IPS-18c (cell line): ENCODE measurements around the gene HSD17B2.
"Not testable (repeated sequence)": the region's sequence is repeated elsewhere in the genome, so short reads cannot be mapped to it uniquely, and the experiment has no call there.

Experiments
- H3K4me3 ChIP-seq: 2 replicates; pipeline ENCODE4 v1.7.0; 2013; ENCODE audit warnings: low read depth, mild to moderate bottlenecking, low read length, moderate library complexity; ENCODE audit not compliant: insufficient read depth
- H3K9me3 ChIP-seq: one replicate; pipeline ENCODE4 v1.6.1; 2013; ENCODE audit warnings: mild to moderate bottlenecking, low read length, moderate library complexity; ENCODE audit not compliant: control insufficient read depth, insufficient read depth

The HSD17B2 gene

DNA sequence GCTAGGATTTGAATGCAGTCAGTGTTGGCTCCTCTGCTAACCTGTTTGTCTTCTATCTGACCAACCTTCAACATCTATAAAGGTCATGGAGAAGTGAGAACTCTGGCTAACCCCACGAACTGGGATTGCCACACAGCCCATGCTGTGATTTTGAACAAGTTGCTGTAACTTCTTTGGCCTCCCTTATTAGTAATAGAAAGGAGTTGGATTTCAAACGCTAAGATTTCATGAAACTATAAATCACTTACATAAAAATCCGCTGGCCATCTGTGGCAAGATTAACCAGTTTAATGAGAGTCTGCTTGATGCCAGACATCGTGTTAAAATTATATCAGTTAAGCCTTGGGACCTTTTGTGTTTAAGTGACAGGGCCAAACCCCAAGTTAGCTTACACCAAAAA is 53.4 kb downstream of the HSD17B2 start:
- H3K4me3 ChIP-seq: no peak overlapping the region

GRCh38 chr16:82091241-82091640 is 56.2 kb downstream of the HSD17B2 start:
- no peaks in the 10 kb centered on the region for H3K9me3 ChIP-seq
- H3K4me3 ChIP-seq: no peak overlapping the region

More for the DNA sequence above, 53.4 kb downstream of the HSD17B2 start:
- no peaks in the 10 kb centered on the region for H3K9me3 ChIP-seq

GRCh38 chr16:82092711-82093110 is 57.7 kb downstream of the HSD17B2 start:
- H3K4me3 ChIP-seq: no peak overlapping the region
- no peaks in the 10 kb centered on the region for H3K9me3 ChIP-seq

GRCh38 chr16:82093666-82094300 is 58.7 kb downstream of the HSD17B2 start:
- Histone ChIP-seq H3K4me3 (no peak overlapping the region), H3K9me3 (no peaks in the 10 kb centered on the region)

- Histone ChIP-seq H3K9me3 (no peaks in the 10 kb centered on the region), H3K4me3 (no peak overlapping the region)
Observed at GRCh38 chr16:82094942-82095540, 60.0 kb downstream of the HSD17B2 start.

DNA sequence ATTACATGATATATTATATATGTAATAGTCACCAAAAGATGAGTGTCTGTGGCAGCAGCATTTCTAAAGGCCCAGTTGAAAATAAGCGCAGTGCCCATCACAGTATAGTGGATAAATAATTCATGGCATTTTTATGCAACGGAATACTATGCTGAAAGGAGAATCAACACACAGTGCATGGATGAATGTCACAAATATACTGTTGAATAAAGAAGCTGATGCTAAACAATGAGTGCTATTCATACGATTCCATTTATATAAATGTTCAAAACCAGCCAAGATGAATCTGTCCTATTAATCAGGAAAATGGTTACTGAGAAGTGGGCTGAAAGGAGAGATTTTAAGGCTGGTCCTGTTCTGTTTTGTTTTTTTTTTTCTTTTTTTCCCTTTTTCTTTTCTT is 61.6 kb downstream of the HSD17B2 start:
- H3K9me3 ChIP-seq: no peaks in the 10 kb centered on the region
- H3K4me3 ChIP-seq: no peak overlapping the region

- Histone ChIP-seq H3K4me3 (no peak overlapping the region), H3K9me3 (no peaks in the 10 kb centered on the region)
Observed at GRCh38 chr16:82105107-82105506, 70.1 kb downstream of the HSD17B2 start.

DNA sequence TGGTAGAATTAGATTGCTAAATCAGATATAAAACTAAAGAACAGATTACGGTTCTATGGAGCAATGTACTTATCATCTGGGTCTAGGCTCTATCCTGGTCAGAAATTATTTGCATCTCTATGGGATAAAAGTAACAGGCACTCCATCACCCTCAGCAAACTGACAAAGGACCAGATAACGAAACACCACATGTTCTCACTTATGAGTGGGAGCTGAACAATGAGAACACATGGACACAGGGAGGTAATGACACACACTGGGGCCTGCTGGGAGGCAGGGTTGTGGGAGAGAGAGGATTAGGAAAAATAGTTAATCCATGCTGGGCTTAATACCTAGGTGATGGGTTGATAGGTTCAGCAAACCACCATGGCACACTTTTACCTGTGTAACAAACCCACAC is 73.0 kb downstream of the HSD17B2 start:
- Histone ChIP-seq H3K9me3 (peaks cover 5% of the 10 kb centered on the region), H3K4me3 (no peak overlapping the region)

GRCh38 chr16:82108774-82109173 is 73.7 kb downstream of the HSD17B2 start:
- peaks cover 5% of the 10 kb centered on the region for H3K9me3 ChIP-seq
- H3K4me3 ChIP-seq: no peak overlapping the region

DNA sequence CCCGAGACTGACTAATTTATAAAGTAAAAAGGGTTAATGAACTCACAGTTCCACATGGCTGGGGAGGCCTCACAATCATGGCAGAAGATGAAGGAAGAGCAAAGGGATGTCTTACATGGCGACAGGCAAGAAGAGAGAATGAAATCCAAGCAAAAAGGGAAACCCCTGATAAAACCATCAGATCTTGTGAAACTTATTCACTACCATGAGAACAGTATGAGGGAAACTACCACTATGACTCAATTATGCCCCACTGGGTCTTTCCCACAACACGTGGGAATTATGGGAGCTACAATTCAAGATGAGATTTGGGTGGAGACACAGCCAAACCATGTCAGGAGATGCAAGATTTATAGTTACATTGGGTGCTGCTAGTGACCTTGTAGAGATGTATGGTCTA is 74.2 kb downstream of the HSD17B2 start:
- H3K4me3 ChIP-seq, H3K9me3 ChIP-seq: not testable (repeated sequence)

DNA sequence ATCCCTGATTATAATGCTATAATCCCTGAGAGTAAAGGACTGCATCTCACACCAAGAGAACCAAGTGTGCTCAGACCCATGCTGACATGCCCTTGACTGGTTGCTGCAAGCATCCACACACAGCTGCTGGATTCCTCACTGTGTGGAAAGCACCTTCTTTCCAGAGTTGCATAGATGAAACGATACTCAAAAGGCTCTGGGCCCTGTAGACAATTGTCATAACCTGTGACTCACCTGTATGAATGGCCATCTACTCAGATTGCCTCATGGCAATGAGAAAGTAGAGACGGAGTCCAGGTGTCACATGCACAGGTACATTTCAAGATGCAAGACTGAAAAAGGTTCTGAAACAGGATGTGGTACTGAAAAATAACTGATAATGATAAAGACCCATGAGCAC is 76.9 kb downstream of the HSD17B2 start:
- peaks cover 5% of the 10 kb centered on the region for H3K9me3 ChIP-seq
- H3K4me3 ChIP-seq: no peak overlapping the region

GRCh38 chr16:82113741-82114140 is 78.7 kb downstream of the HSD17B2 start:
- H3K9me3 ChIP-seq: peaks cover 5% of the 10 kb centered on the region
- H3K4me3 ChIP-seq: no peak overlapping the region

GRCh38 chr16:82116535-82116934 is 81.5 kb downstream of the HSD17B2 start:
- Histone ChIP-seq H3K9me3 (no peaks in the 10 kb centered on the region), H3K4me3 (no peak overlapping the region)

- H3K9me3 ChIP-seq: no peaks in the 10 kb centered on the region
Observed at GRCh38 chr16:82118749-82119148, 83.7 kb downstream of the HSD17B2 start.

DNA sequence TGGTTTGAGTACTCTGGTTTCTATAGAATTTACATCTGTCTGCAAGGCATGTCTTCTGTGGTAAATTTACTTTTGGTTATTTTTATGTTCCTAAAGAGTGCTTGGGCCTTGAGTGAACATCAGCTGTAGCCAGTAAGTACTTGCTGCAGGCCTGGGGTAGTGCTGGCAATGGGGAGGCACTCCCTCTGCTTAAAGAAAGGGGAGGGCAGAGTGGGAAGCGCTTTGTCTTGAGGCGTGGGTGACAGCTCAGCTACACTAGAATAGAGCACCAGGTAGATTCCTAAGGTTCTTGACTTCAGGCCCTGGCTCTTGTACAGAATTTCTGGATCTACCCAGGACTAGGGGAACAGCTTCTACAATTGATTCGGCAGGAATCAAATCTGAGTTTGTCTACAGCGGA is 84.4 kb downstream of the HSD17B2 start:
- no peaks in the 10 kb centered on the region for H3K9me3 ChIP-seq
- H3K4me3 ChIP-seq: no peak overlapping the region

More at GRCh38 chr16:82118749-82119148, 83.7 kb downstream of the HSD17B2 start:
- H3K4me3 ChIP-seq: no peak overlapping the region

DNA sequence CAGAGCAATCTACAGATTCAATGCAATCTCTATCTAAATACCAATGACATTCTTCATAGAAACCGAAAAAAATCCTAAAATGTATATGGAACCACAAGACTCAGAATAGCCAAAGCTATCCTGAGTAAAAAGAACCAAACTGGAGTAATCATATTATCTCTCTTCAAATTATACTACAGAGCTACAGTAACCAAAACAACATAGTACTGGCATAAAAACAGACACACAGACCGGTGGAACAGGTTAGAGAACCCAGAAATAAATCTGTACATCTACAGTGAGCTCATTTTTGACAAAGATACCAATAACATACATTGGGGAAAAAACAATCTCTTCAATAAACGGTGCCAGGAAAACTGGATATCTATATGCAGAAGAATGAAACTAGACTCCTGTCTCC is 89.6 kb downstream of the HSD17B2 start:
- H3K9me3 ChIP-seq: no peaks in the 10 kb centered on the region
- no peak overlapping the region for H3K4me3 ChIP-seq

DNA sequence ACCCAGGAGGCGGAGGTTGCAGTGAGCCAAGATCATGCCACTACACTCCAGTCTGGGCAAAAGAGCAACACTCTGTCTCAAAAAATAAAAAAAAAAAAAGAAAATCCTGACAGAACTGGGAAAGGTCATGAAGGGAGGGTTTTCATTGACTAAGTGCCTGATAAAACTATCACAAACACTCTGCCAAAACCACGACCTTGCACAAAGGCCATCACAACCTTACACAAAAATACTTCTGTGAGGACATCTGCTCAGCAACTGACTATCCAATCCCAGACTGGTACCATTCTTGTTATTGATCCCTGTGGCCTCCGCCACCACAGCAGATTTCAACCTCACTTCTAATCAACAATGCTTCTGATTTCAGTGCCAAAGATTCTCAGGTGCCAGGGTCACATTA is 94.8 kb downstream of the HSD17B2 start:
- Histone ChIP-seq H3K9me3 (no peaks in the 10 kb centered on the region), H3K4me3 (no peak overlapping the region)

DNA sequence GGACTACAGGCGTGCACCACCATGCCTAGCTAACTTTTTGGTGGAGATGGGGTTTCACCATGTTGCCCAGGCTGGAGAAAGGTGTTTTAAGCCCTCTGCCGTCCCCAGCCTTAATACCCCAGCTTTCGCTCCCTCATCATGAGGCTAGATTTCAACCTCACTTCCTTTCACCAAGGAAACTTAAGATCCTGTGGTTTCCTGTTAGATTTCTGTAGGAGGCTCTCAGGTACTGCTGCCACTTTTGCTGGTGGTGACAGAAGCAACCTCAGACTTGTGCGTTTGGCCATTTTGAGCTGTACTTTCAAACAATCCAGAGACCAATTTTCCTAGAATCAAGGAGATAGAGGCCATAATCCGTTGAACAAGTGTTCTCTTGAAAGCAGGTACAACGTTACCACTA is 98.7 kb downstream of the HSD17B2 start:
- no peak overlapping the region for H3K4me3 ChIP-seq
- H3K9me3 ChIP-seq: no peaks in the 10 kb centered on the region

GRCh38 chr16:82134846-82135245 is 99.8 kb downstream of the HSD17B2 start:
- no peaks in the 10 kb centered on the region for H3K9me3 ChIP-seq

More at GRCh38 chr16:82134846-82135245, 99.8 kb downstream of the HSD17B2 start:
- H3K4me3 ChIP-seq: no peak overlapping the region
